ENCODE data around the gene IFNL1.
"Not testable (repeated sequence)": the region's sequence is repeated elsewhere in the genome, so short reads cannot be mapped to it uniquely, and the experiment has no call there.

IFNL1 gene

DNA sequence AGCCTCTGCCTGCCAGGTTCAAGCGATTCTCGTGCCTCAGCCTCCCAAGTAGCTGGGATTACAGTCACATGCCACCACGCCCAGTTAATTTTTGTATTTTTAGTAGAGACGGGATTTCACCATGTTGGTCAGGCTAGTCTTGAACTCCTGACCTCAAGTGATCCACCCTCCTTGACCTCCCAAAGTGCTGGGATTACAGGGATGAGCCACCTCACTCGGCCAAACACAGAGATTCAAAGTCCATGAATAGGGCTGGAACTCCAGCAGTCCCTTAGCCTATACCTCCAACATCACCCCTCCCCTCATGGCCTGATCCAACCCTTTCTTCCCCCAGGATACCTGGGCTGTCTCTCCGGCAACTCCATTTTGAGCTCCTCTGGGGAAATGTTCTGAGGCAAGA is 36.5 kb downstream of the IFNL1 start:
- not testable (repeated sequence) for DNase-seq

DNA sequence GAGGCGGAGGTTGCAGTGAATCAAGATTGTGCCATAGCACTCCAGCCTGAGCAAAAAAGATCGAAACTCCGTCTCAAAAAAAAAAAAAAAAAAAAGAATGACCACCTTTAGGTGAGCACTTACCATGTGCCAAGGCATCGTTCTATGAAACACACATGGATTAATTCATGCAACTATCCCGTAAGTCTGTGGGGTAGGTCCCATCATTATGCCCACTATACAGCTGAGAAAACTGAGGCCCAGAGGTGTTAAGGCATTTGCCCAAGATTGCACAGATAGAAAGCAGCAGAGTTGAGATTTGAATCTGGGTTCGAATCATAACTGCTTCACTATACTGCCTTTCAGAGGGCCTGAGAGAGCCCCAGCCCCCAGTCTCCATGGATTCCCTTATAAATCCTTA is 37.3 kb downstream of the IFNL1 start:
- no peak for DNase-seq

DNA sequence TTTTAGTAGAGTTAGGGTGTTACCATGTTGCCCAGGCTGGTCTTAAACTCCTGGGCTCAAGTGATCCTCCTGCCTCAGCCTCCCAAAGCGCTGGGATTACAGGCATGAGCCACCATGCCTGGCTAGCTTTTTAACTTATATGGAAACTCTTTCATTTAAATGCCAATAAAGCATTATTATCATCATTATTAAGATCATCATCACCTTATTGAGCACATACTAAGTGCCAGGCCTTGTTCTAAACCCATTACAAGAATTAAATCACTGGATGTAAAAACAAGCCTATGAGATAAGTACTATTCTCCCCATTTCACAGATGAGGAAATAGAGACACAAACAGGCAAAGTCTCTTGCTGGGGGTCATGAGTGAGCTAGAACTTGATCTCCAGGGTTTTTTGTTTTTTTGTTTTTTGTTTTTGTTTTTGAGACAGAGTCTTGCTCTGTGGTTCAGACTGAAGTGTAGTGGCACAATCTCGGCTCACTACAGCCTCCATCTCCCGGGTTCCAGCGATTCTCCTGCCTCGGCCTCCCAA is 38.3 kb downstream of the IFNL1 start:
- no peak for DNase-seq

DNA sequence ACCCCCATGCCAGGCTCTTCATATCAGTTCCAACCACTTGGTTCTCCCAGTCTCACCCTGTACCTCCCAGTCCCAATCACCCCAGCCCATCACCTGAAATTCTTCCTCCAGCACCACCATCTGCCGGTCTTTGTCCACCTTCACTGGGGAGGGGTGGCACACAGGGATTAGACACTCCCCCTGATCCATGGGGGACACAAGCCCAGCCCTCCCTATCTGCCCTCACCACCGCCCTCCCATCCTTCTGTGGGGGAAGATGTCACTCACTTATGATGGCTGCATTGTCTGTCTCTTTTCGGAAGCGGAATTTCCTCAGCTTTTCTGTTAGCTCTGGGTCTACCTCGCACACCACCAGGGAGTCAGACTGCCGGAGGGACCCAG is 39.0 kb downstream of the IFNL1 start:
- peak in 1 of 5 donors; percentile 43 for DNase-seq

DNA sequence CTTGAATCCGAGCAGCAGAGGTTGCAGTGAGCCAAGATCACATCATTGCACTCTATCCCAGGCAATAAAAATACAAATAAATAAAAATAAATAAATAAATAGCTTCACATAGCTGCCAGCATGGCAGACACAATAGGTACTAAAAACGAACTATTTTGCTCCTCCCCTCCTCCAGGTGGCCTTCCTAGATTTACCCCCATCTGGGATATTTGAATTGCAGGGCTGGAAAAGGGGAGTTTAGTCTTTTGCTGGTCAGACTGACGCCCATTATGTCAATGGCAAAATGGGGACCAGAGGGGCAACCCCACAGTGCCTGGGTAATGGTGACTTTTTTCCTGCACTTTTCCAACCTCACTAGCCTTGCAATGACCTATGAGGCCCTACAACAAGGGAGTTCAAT is 40.3 kb downstream of the IFNL1 start:
- no peak for DNase-seq

DNA sequence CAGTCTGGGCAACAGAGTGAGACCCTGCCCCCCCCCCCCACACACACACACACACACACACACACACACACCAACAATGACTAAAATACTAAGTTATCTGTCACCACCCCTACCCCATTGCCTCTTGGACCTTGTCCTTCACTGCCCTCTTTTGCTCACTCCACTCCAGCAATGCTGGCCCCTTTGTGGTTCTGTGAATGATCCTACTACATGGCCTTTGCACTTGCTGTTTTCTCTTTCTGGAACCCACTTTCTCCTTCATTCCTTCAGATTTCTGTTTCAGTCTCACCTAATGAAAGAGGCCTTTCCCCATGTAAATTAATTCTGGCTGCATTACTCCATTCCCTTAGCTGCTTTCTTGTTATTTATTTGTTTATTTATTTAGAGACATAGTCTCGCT is 43.5 kb downstream of the IFNL1 start:
- no peak for DNase-seq

DNA sequence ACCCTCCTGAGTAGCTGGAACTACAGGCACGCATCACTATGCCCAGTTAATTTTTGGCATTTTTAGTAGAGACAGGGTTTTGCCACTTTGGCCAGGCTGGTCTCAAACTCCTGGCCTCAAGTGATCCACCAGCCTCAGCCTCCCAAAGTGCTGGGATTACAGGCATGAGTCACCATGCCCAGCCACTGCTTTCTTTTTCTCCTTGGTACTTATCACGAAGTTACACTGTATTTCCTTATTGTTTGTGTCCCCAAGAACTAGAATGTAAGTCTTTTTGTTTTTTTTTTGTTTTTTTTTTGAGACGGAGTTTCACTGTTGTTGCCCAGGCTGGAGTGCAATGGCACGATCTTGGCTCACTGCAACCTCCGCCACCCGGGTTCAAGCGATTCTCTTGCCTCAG is 43.9 kb downstream of the IFNL1 start:
- not testable (repeated sequence) for DNase-seq

DNA sequence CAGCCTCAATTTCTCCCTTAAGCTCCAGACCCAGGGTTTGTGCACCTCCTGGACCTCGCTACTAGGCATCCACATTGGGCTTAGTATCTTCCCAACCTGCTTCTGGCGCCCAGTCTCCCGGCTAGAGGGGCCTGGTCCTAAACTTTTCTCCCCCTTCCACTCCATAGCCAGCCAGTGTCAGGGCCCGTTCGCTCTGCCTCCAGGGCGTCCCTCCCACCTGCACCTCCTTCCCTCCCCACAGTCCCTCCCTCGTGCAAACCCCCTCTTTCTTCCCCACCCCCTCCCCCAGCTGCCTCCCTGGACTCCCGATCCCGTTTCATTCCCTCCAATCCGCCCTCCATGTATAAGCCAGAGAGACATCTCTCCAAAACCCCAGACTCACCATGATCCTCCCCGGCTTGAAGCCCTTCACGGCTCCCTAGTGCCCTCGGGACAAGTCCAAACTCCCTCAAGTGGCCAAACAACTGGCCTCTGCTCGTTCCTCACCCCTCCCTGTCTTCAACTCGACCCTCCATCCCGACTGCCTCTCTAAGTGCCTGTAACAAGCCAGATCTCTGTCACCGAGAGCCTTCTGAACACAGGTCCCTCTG is 45.0 kb downstream of the IFNL1 start:
- DNase-seq, result peak in 1 of 5 donors; percentile 11

DNA sequence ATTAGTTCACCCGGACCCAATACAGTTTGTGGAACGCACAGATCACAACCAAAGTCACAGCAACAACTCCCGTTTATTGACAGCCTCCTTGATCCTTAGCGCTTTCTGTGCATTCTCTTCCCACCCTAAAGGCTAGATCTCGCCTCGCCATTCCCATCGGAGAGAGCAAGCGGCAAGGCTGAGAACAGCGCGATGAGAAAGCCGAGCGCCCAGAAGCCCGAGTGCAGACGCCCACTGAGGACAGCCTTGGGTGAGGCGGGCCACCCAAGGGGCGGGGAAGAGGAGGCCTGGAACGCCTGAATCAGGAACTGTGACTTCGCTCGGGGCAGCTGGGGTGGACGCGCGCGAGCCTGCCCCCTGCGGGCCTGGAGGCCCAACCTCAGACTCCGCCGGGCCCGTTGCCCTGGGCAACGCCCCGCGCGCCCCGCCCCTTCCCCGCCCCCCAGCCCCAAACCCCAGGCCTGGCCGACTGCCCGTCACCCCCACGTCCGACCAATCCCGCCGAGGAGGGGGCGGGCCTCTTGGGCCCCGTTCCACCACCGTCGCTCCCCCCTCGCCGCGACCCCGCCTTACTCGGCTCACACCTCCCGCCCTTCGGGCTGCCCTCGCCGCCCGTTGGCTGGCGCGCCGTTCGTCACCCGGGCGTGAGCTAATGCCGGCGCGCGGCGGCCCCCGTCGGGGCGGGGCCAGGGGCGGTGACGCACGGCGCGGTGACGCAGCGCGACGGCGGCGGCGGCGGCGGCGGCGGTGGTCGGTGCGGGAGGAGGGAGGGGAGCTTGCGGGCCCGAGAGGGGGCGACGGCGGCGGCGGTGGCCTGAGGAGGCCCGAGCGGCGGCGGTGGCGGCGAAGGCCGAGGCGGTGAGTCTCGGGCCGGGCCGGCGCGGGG is 45.8 kb downstream of the IFNL1 start, which contains the start of gene SAMD4B:
Gene SAMD4B (plus strand): TSS at position 703 of the 886 bp plus-strand sequence. CDS start 14,473 bp downstream, outside the sequence.
- peak; percentile 98 to 100 (median 99) for DNase-seq

DNA sequence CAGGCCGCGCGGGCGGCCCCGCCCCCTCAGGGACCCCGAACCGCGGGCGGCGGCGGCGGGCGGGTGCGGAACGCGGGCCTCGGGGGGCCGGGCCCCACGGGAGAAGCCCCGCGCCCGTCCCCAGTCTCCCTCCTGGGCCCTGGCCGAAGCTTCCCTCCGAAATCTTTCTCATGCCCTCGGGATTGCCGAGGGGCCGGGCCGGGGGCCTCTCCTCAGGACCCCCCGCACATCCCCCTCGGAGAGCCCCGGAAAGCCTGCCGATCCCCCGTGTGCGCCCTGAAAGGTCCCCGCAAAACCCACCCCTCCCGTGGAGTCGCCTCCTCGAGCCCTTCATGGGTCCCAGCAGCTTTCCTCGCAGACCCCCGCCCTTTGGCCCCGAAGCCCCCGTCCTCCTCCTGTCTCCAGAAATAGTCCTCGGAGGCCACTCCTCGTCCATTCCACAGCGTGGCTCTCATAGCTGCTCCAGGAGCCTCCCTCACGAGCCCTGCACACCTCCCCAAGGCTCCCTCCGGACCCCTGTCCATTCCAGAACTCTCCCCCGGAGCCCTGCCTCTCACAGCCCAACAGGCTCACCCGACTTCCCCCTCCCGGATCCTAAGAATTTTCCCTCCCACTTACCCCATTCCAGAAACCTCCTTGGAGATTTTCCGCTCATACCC is 46.6 kb downstream of the IFNL1 start:
- DNase-seq, result no peak

DNA sequence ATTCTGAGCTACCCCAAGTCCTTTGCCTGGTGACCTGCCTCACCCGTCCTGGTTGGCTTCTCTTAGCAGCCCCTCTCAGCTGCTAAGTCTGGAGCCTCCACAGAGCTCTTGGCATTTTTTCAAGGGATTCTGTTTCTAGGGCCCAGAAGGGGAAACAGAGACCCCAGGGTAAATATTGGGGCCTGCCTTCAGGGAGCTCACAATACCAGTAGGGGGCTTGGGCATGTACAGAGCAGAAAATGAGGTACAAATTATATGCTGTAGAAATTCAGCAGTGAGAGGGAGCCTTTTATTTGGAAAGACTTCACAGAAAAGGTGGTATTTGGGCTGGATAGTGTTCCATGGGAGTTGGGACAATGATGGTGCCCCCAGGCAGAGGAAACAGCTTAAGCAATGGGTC is 49.7 kb downstream of the IFNL1 start:
- no peak for DNase-seq

DNA sequence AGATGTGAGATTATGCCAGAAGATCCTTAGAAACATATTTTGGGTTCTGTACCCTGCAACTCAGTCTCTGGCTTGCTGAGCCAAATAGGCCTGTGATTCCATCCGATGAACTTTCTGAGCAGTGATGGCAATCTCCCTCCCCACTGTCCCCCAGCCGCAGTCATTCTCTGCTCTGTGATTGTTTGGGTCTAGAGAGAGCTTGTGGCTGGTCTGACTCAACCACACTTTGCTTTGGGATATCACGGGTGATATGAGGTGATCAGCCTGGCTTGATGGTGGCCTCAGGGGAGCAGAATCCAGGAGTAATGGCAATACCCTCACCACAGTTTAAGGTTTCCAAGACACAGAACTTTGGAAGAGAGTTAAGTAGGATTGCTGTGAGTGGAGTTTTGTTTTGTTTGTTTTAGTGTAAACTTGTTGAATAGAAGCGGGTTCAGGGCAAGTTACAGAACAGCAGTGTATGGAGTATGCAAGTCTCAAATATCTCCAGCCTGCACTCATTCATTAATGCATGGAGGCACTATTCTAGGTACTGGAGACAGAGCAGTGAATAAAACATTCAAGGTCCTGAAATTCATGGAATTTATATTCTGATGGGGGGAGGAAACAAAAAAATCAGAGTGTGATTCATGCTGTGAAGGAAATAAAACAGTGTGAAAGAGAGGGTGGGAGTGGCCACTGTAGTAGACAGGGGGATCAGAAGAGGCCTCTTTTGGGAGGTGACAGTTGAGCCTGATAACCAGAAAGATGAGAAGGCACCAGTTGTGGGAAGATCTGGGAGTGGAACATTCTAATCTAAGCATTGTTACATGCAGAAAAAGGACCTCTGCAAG is 51.3 kb downstream of the IFNL1 start:
- no peak for DNase-seq
